Measurements from ENCODE around the gene PEAR1.

The PEAR1 gene

DNA sequence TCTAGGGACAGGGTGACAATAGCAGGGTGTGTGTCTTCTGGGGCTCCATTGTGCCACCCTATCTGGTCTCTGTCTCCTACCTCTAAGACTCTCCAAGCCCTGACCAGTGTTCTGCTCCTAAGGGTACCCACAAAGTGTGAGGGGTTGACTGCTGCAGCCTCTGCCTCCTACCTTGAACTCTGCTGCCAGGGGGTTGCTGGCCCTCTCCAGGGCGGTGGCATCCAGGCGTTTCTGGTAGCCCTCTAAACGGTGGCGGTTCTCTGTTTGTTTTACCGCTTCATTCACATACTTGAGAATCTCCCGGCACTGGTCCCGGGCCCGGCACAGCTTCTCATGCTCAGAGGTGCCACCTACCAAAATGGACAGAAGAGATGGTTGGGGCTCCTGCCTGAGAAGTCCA, 51.3 kb downstream of the PEAR1 start:
- no peaks in the 10 kb centered on the region for H3K9me3 ChIP-seq (ENCODE audit: control insufficient read depth in 1 of 2, low read length in 2 of 2)
- peaks cover 93 to 98% of the 10 kb centered on the region in 2 donors for H3K36me3 ChIP-seq (ENCODE audit: control insufficient read depth in 1 of 2, insufficient read depth in 2 of 2, low read length in 2 of 2)
- H3K4me3 ChIP-seq (ENCODE audit: low read depth in 1 of 2, low read length in 2 of 2) = no peak overlapping the region
- H3K27ac ChIP-seq (ENCODE audit: low read length) = no peak overlapping the region
- no peaks in the 10 kb centered on the region for H3K4me1 ChIP-seq (ENCODE audit: control insufficient read depth in 1 of 2, insufficient read depth in 2 of 2, low read length in 2 of 2)
- no peaks in the 10 kb centered on the region for H3K27me3 ChIP-seq (ENCODE audit: low read depth, low read length)

DNA sequence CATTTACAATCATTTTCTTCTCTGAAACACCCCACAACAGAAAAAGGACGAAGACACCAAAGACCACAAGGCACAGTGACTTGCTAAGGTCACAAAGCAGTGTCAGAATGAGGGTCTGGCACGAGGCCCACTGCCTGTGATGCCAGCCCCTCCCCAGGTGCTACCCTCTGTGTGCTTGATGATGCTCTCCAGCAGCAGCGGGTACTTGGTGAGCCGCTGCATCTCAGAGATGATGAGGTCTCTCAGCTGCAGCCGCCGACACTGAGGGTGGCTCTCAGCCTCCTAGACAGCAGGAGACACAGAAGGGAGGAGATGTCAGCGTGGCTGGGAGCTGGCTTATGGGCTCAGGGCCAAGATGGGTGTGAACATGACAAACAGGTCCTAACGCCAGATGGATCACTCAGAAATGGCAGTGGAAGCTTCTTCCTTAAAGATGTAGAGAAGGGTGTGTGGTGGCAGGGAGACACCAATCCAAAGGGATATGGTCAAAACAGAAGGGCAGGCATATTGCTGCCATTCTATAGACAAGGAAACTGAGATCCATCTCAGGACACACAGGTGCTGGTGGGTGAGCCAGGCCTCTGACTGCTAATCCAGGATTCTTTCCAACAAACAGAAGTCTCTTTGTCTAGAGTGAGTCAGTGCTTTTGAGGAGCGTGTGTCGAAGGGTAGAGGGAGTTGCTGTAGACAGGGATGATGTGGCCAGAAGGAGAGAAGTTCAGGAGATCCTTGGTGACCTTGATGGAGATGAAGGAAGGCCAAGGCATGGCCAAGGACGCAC, 52.6 kb downstream of the PEAR1 start:
- Histone ChIP-seq H3K4me3 (ENCODE audit: low read depth in 1 of 2, low read length in 2 of 2) (no peak overlapping the region), H3K27ac (ENCODE audit: low read length) (no peak overlapping the region), H3K27me3 (ENCODE audit: low read depth, low read length) (no peaks in the 10 kb centered on the region), H3K9me3 (ENCODE audit: control insufficient read depth in 1 of 2, low read length in 2 of 2) (no peaks in the 10 kb centered on the region), H3K4me1 (ENCODE audit: control insufficient read depth in 1 of 2, insufficient read depth in 2 of 2, low read length in 2 of 2) (no peaks in the 10 kb centered on the region), H3K36me3 (ENCODE audit: control insufficient read depth in 1 of 2, insufficient read depth in 2 of 2, low read length in 2 of 2) (peaks cover 88 to 98% of the 10 kb centered on the region in 2 donors)

DNA sequence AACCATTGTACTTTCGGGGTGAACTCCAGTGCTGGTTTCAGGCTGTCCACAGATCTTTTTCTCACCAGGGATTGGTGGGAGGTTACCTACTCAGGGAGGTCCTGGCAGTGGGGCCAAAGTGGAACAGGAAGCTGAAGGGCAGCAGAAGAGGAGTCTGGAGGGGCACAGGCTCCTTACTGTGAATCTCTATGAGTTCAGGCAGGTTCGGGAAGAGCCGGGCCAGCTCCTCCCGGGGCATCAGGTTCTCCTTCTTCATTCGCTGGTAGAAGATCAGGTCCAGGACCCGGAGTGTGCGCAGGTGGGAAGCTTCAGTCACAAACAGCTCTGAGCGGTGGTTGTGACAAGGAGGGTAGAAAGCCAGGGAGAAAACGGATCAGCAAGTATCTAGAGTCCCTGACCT, 53.6 kb downstream of the PEAR1 start:
- Histone ChIP-seq H3K4me1 (ENCODE audit: control insufficient read depth in 1 of 2, insufficient read depth in 2 of 2, low read length in 2 of 2) (no peaks in the 10 kb centered on the region), H3K27me3 (ENCODE audit: low read depth, low read length) (no peaks in the 10 kb centered on the region), H3K27ac (ENCODE audit: low read length) (no peak overlapping the region), H3K4me3 (ENCODE audit: low read depth in 1 of 2, low read length in 2 of 2) (no peak overlapping the region), H3K9me3 (ENCODE audit: control insufficient read depth in 1 of 2, low read length in 2 of 2) (no peaks in the 10 kb centered on the region), H3K36me3 (ENCODE audit: control insufficient read depth in 1 of 2, insufficient read depth in 2 of 2, low read length in 2 of 2) (peaks cover 86 to 95% of the 10 kb centered on the region in 2 donors)

DNA sequence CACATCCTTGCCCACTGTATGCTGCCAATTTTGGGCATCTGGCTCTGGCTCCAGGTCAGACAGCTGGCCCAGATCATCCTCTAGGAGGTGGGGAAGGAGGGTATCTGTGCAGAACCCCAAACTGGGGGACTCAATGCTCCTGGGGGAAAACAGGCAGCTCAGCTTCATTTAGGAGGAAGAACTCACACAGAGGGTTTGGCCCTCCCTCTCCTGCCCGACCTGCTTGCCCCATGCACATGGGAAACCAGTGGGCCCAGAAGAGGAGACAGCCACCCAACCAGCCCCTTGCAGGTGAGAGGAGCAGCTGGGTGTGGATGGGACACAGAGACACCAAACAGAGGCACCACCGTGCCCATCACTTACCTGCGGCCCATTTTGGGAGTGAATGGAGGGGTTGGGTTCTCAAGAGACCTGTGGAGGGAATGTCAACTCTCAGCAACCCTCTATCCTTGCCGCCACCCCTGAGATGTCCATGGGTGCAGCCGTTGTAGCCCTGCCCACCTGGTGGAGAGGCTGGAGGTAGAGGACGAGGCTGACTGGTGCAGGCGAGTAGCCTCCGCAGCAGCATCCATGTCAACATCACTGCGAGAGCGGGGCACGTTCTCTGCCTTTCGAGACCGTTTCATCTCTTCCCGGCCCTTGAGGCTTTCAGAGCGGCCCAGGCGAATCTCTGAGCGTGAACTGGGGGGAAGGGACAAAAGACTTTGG, 54.5 kb downstream of the PEAR1 start:
- peaks cover 81 to 92% of the 10 kb centered on the region in 2 donors for H3K36me3 ChIP-seq (ENCODE audit: control insufficient read depth in 1 of 2, insufficient read depth in 2 of 2, low read length in 2 of 2)
- H3K4me3 ChIP-seq (ENCODE audit: low read depth in 1 of 2, low read length in 2 of 2) = no peak overlapping the region

DNA sequence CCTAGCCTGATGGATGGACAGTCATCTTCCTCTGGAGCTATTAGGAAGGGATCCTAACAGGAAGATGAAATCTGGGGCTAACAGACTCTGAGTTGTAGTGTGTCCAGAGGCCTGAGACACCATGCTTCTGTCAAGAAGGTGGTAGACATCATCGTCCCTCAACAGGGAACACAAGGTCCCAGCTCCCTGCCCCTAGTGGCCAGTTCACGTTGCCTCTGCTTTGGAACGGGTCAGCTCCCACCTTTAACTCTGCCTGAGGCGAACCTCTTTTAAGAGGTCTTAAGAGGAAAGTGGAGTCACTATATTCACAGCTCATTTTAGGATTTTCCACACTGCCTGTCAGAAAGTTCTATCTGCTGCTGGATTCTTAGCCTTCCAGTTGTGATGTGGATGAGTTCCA, 55.2 kb downstream of the PEAR1 start:
- Histone ChIP-seq H3K27me3 (ENCODE audit: low read depth, low read length) (no peaks in the 10 kb centered on the region), H3K4me1 (ENCODE audit: control insufficient read depth in 1 of 2, insufficient read depth in 2 of 2, low read length in 2 of 2) (no peaks in the 10 kb centered on the region), H3K27ac (ENCODE audit: low read length) (no peak overlapping the region), H3K36me3 (ENCODE audit: control insufficient read depth in 1 of 2, insufficient read depth in 2 of 2, low read length in 2 of 2) (peaks cover 77 to 88% of the 10 kb centered on the region in 2 donors), H3K4me3 (ENCODE audit: low read depth in 1 of 2, low read length in 2 of 2) (no peak overlapping the region), H3K9me3 (ENCODE audit: control insufficient read depth in 1 of 2, low read length in 2 of 2) (no peaks in the 10 kb centered on the region)

More for the DNA sequence above, 54.5 kb downstream of the PEAR1 start:
- Histone ChIP-seq H3K27me3 (ENCODE audit: low read depth, low read length) (no peaks in the 10 kb centered on the region), H3K27ac (ENCODE audit: low read length) (no peak overlapping the region), H3K4me1 (ENCODE audit: control insufficient read depth in 1 of 2, insufficient read depth in 2 of 2, low read length in 2 of 2) (no peaks in the 10 kb centered on the region), H3K9me3 (ENCODE audit: control insufficient read depth in 1 of 2, low read length in 2 of 2) (no peaks in the 10 kb centered on the region)

DNA sequence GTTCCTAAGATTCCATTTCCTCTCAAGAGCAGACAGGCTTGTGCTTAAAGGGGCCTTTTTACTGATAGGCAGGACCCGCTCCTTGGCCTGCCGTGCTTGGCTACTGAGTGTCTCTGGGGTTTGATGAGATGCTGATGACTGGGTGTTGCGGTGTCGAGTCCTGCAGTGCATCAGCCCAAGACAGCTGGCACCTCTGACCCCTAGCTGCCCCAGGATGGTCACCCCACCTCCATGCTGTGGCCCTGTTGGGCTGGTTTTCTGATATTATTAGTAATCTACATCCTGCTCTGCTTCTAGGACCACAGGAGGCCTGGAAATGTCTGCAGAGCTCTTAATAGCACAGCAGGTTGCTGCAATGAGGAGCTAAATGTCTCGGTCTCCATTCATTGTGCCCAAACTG, 55.6 kb downstream of the PEAR1 start:
- Histone ChIP-seq H3K4me1 (ENCODE audit: control insufficient read depth in 1 of 2, insufficient read depth in 2 of 2, low read length in 2 of 2) (no peaks in the 10 kb centered on the region), H3K4me3 (ENCODE audit: low read depth in 1 of 2, low read length in 2 of 2) (no peak overlapping the region), H3K27me3 (ENCODE audit: low read depth, low read length) (no peaks in the 10 kb centered on the region), H3K36me3 (ENCODE audit: control insufficient read depth in 1 of 2, insufficient read depth in 2 of 2, low read length in 2 of 2) (peaks cover 73 to 84% of the 10 kb centered on the region in 2 donors), H3K27ac (ENCODE audit: low read length) (no peak overlapping the region), H3K9me3 (ENCODE audit: control insufficient read depth in 1 of 2, low read length in 2 of 2) (no peaks in the 10 kb centered on the region)

DNA sequence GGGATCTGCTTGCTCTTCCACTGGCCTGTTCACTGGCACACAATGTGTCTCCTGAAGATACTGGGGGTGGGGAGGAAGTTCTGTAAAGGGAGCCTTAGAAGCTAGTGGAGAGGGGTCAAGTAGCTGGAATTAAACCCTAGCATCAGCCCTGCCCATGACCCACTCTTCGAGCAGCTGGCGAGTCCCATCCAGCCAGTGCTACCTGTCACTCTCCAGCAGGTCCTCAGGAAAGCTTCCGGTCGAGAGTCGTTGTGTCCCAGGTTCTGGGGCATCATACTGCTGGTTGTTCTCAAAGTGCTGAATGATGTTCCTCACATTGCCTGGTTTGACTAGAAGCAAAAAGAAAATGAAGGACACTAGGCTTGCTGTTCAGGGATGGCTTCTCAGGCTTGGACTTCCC, 57.9 kb downstream of the PEAR1 start:
- H3K27ac ChIP-seq (ENCODE audit: low read length) = no peak overlapping the region
- H3K36me3 ChIP-seq (ENCODE audit: control insufficient read depth in 1 of 2, insufficient read depth in 2 of 2, low read length in 2 of 2) = peaks cover 64 to 82% of the 10 kb centered on the region in 2 donors
- H3K4me3 ChIP-seq (ENCODE audit: low read depth in 1 of 2, low read length in 2 of 2) = no peak overlapping the region
- no peaks in the 10 kb centered on the region for H3K4me1 ChIP-seq (ENCODE audit: control insufficient read depth in 1 of 2, insufficient read depth in 2 of 2, low read length in 2 of 2)
- no peaks in the 10 kb centered on the region for H3K27me3 ChIP-seq (ENCODE audit: low read depth, low read length)
- no peaks in the 10 kb centered on the region for H3K9me3 ChIP-seq (ENCODE audit: control insufficient read depth in 1 of 2, low read length in 2 of 2)

DNA sequence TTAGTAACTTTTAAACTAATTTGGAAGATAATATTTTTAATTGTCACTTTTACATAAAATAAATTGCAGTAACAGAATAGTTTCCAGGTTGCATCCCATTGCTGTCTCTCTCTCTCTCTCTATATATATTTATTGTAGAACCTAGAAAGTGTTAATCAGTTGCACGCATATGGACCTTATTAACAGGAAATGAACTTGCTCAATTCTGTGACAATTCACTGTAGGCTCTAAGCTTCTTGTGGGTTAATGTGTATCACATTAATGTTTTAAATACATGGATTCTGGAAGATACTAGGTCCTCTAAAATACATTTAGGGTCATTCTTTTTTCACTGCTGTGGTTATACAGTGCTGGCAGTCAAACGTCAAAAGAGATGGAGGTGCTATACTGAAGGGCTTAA, 60.1 kb downstream of the PEAR1 start:
- H3K27me3 ChIP-seq (ENCODE audit: low read depth, low read length) = no peaks in the 10 kb centered on the region
- H3K36me3 ChIP-seq (ENCODE audit: control insufficient read depth in 1 of 2, insufficient read depth in 2 of 2, low read length in 2 of 2) = peaks cover 65 to 82% of the 10 kb centered on the region in 2 donors
- no peak overlapping the region for H3K27ac ChIP-seq (ENCODE audit: low read length)
- no peak overlapping the region for H3K4me3 ChIP-seq (ENCODE audit: low read depth in 1 of 2, low read length in 2 of 2)
- H3K9me3 ChIP-seq (ENCODE audit: control insufficient read depth in 1 of 2, low read length in 2 of 2) = no peaks in the 10 kb centered on the region
- H3K4me1 ChIP-seq (ENCODE audit: control insufficient read depth in 1 of 2, insufficient read depth in 2 of 2, low read length in 2 of 2) = no peaks in the 10 kb centered on the region

DNA sequence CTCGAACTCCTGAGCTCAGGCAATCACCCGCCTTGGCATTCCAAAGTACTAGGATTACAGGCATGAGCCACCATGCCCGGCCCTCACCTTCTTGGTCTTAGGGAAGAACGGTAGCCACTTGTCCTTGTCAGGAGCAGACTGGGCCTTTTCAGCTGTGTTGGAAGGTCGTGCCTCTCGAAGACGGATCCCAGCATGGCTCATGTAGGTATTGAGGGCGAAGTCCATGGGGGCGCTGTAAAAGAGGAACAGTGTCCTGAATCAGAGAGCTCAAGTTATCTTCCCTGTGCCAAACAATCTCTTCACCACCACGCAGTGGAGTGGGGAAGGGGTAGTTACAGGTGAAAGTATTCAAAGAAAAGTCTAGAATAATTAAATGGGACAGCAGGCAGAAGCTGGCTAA, 62.8 kb downstream of the PEAR1 start:
- Histone ChIP-seq H3K27me3 (ENCODE audit: low read depth, low read length) (no peaks in the 10 kb centered on the region), H3K4me3 (ENCODE audit: low read depth in 1 of 2, low read length in 2 of 2) (no peak overlapping the region), H3K27ac (ENCODE audit: low read length) (no peak overlapping the region), H3K36me3 (ENCODE audit: control insufficient read depth in 1 of 2, insufficient read depth in 2 of 2, low read length in 2 of 2) (peaks cover 68 to 78% of the 10 kb centered on the region in 2 donors), H3K4me1 (ENCODE audit: control insufficient read depth in 1 of 2, insufficient read depth in 2 of 2, low read length in 2 of 2) (no peaks in the 10 kb centered on the region), H3K9me3 (ENCODE audit: control insufficient read depth in 1 of 2, low read length in 2 of 2) (no peaks in the 10 kb centered on the region)

DNA sequence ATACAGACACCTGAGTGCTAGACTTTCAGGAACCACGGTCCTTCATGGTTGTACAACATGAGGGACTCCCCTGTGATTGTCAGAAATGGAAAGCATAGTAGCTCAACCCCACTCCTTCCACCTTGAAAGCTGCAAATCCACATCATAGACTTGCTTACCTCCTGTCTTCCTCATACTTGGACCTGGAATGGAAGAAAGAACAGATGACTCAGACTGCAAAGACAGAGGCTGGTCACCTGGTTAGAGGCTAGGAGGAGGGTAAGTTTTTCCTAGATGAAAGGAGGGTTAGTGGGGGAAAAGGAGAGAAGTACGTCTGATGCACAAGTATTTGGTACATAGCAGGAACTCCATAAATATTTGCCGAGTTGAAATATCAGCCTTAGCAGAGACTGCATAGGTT, 64.1 kb downstream of the PEAR1 start:
- H3K9me3 ChIP-seq (ENCODE audit: control insufficient read depth in 1 of 2, low read length in 2 of 2) = no peaks in the 10 kb centered on the region
- H3K4me1 ChIP-seq (ENCODE audit: control insufficient read depth in 1 of 2, insufficient read depth in 2 of 2, low read length in 2 of 2) = no peaks in the 10 kb centered on the region
- no peak overlapping the region for H3K4me3 ChIP-seq (ENCODE audit: low read depth in 1 of 2, low read length in 2 of 2)
- H3K36me3 ChIP-seq (ENCODE audit: control insufficient read depth in 1 of 2, insufficient read depth in 2 of 2, low read length in 2 of 2) = peaks cover 72 to 79% of the 10 kb centered on the region in 2 donors
- H3K27me3 ChIP-seq (ENCODE audit: low read depth, low read length) = no peaks in the 10 kb centered on the region
- H3K27ac ChIP-seq (ENCODE audit: low read length) = no peak overlapping the region

DNA sequence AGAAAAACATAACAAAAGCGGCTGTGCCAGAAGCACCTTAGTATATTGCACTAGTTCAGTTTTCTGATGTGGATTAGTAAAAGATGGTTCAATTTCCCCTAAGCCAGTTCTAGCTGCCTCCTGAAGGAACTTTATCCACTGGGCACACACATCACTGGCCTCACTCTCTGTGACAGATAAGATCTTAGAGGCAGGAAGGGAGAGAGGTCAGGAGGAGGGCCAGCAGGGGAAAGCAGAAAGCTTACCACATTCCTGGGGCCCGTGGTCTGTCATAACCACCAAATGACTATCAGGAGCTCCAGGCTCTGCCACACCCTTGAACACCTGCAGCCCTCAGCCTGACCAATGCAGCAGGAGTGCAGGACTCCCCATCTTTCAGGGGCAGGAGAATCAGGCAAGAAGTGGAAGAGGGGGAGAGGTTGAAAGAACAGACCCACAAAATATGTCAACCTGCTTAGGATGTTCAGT, 64.8 kb downstream of the PEAR1 start:
- no peak overlapping the region for H3K27ac ChIP-seq (ENCODE audit: low read length)
- H3K27me3 ChIP-seq (ENCODE audit: low read depth, low read length) = no peaks in the 10 kb centered on the region
- H3K9me3 ChIP-seq (ENCODE audit: control insufficient read depth in 1 of 2, low read length in 2 of 2) = no peaks in the 10 kb centered on the region
- no peaks in the 10 kb centered on the region for H3K4me1 ChIP-seq (ENCODE audit: control insufficient read depth in 1 of 2, insufficient read depth in 2 of 2, low read length in 2 of 2)
- H3K36me3 ChIP-seq (ENCODE audit: control insufficient read depth in 1 of 2, insufficient read depth in 2 of 2, low read length in 2 of 2) = peaks cover 73 to 78% of the 10 kb centered on the region in 2 donors
- no peak overlapping the region for H3K4me3 ChIP-seq (ENCODE audit: low read depth in 1 of 2, low read length in 2 of 2)

Measured in muscle layer of duodenum (tissue), 2 donors.